Stimulated activated CD4-positive, alpha-beta T cell treated with anti-CD3 and anti-CD28 coated beads, Interleukin-15, amount 100 ng/mL, for 1 hour (primary cell): ENCODE data around the gene PTPRCAP.
A peak's percentile ranks its signal among the peaks of the same experiment; 100 is the strongest.
"Not testable (repeated sequence)": the region's sequence is repeated elsewhere in the genome, so short reads cannot be mapped to it uniquely, and the experiment has no call there.

Experiments used
- DNase-seq, 2 donors: peaks; one replicate each; pipeline ENCODE4 v3.0.0-alpha.2; 2020; ENCODE audit warnings: low read depth in 1 of 2, low spot score in 1 of 2

The PTPRCAP gene

GRCh38 chr11:67428052-67429001, 9.2 kb downstream of the PTPRCAP start, which contains the start of gene RPS6KB2:
Gene RPS6KB2, plus strand, starts transcription at chr11:67428494. Its CDS starts 52 bp downstream, at chr11:67428546.
- DNase-seq, result peak; percentile 98 to 99

- not testable (repeated sequence) for DNase-seq
Measured at GRCh38 chr11:67427364-67427859, 10.1 kb downstream of the PTPRCAP start.

GRCh38 chr11:67423891-67424613, 13.4 kb downstream of the PTPRCAP start:
- no peak for DNase-seq

- DNase-seq, result no peak
Measured at GRCh38 chr11:67423466-67423865, 14.0 kb downstream of the PTPRCAP start.

GRCh38 chr11:67422891-67423290, 14.6 kb downstream of the PTPRCAP start:
- no peak for DNase-seq

- DNase-seq, result no peak
Measured at GRCh38 chr11:67421430-67422031, 16.0 kb downstream of the PTPRCAP start.

- DNase-seq, result peak; percentile 99 to 100
Measured at GRCh38 chr11:67420646-67421429, 16.6 kb downstream of the PTPRCAP start.

- no peak for DNase-seq
Measured at GRCh38 chr11:67420147-67420645, 17.3 kb downstream of the PTPRCAP start.

- no peak for DNase-seq
Measured at GRCh38 chr11:67419325-67420049, 18.0 kb downstream of the PTPRCAP start.

- no peak for DNase-seq
Measured at GRCh38 chr11:67418476-67419281, 18.8 kb downstream of the PTPRCAP start.

GRCh38 chr11:67417425-67417824, 20.1 kb downstream of the PTPRCAP start:
- DNase-seq, result no peak

- peak in 1 of 2 donors; percentile 74 for DNase-seq
Measured at GRCh38 chr11:67416416-67417335, 20.8 kb downstream of the PTPRCAP start.

GRCh38 chr11:67415501-67416304, 21.8 kb downstream of the PTPRCAP start, which contains the start of gene CARNS1:
Gene CARNS1, plus strand, starts transcription at chr11:67415678. Its CDS starts 522 bp downstream, at chr11:67416200.
- DNase-seq, result no peak

GRCh38 chr11:67413266-67413849, 24.1 kb downstream of the PTPRCAP start:
- DNase-seq, result no peak

GRCh38 chr11:67412495-67413179, 24.8 kb downstream of the PTPRCAP start:
- no peak for DNase-seq

GRCh38 chr11:67411785-67412152, 25.7 kb downstream of the PTPRCAP start:
- DNase-seq, result no peak
